ENCODE results near the gene ASCL4.
A peak's percentile ranks its signal among the peaks of the same experiment; 100 is the strongest.

GRCh38 chr12:107760809-107761501, 13.5 kb upstream of the ASCL4 start, which contains the start of gene PRDM4:
- peak; percentile 58 for TF ChIP-seq TAF1 (IDR thresholded peaks at IDR 0.05; ENCODE audit: control insufficient read depth, extremely low read depth, insufficient read depth, low read length, severe bottlenecking)
- no peak for TF ChIP-seq FOXP1 (CRISPR knock-in tag; IDR thresholded peaks at IDR 0.05)
- no peak; the same call in 1 of the 2 replicates for TF ChIP-seq RNF2 (IDR thresholded peaks at IDR 0.05)
- no peak for TF ChIP-seq CREBBP (IDR thresholded peaks at IDR 0.05; ENCODE audit: low read depth, low read length)
- TF ChIP-seq POLR2A (conservative IDR thresholded peaks at IDR 0.05) = peak; percentile 70
- TF ChIP-seq, protein P1, sequence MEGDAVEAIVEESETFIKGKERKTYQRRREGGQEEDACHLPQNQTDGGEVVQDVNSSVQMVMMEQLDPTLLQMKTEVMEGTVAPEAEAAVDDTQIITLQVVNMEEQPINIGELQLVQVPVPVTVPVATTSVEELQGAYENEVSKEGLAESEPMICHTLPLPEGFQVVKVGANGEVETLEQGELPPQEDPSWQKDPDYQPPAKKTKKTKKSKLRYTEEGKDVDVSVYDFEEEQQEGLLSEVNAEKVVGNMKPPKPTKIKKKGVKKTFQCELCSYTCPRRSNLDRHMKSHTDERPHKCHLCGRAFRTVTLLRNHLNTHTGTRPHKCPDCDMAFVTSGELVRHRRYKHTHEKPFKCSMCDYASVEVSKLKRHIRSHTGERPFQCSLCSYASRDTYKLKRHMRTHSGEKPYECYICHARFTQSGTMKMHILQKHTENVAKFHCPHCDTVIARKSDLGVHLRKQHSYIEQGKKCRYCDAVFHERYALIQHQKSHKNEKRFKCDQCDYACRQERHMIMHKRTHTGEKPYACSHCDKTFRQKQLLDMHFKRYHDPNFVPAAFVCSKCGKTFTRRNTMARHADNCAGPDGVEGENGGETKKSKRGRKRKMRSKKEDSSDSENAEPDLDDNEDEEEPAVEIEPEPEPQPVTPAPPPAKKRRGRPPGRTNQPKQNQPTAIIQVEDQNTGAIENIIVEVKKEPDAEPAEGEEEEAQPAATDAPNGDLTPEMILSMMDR (IDR thresholded peaks at IDR 0.05 in 2 of 3, conservative IDR thresholded peaks at IDR 0.05 in 1 of 3; ENCODE audit: insufficient read depth in 2 of 3, low read depth in 1 of 3, low read length in 3 of 3) = peak in 2 of 3 experiments; percentile 64 to 79; a peak in 5 of 6 replicates
- no peak for TF ChIP-seq EZH2 (IDR thresholded peaks at IDR 0.05; ENCODE audit: borderline replicate concordance, low read depth, low read length)
- no peak for TF ChIP-seq ZFP36 (IDR thresholded peaks at IDR 0.05; ENCODE audit: low read depth, low read length, partially characterized antibody)
- no peak for TF ChIP-seq ZNF3 (CRISPR knock-in tag; IDR thresholded peaks at IDR 0.05)

All from K562 (cell line).